ENCODE results near the gene DDX3X. TPM values are rescaled to one million over a fixed set of nuclear protein-coding genes. Genes with fewer than 3 reads are reported as not detected.

The DDX3X gene
- total and polyA plus RNA-seq, 9 of the 15 experiments (the other 6 are each of a cell fraction or from before 2014, with no cell fraction given): 51.3 to 232 (median 138) TPM

GRCh38 chrX:41335198-41335957 lies 1.4 kb downstream of the DDX3X start (continued):
- TF ChIP-seq ZKSCAN8 (CRISPR knock-in tag; IDR thresholded peaks at IDR 0.05): no peak
- no peak for TF ChIP-seq ZBTB40 (IDR thresholded peaks at IDR 0.05)
- no peak for TF ChIP-seq ZBTB40 (CRISPR knock-in tag; IDR thresholded peaks at IDR 0.05)
- no peak for TF ChIP-seq XRCC5 (IDR thresholded peaks at IDR 0.05; ENCODE audit: low read depth, low read length)
- no peak for TF ChIP-seq STAT5A (IDR thresholded peaks at IDR 0.05; ENCODE audit: borderline replicate concordance, low read length)
- TF ChIP-seq MXD1 (CRISPR knock-in tag; IDR thresholded peaks at IDR 0.05; ENCODE audit: borderline replicate concordance, poor library complexity, severe bottlenecking): no peak
- TF ChIP-seq POLR2AphosphoS5 (IDR thresholded peaks at IDR 0.05; ENCODE audit: control insufficient read depth, insufficient read depth, low read depth, low read length): 0 out of 2 replicates have a peak, but pooled peaks have one; percentile 37
- peak; percentile 61; the same call in 1 of the 2 replicates for TF ChIP-seq ZNF316 (IDR thresholded peaks at IDR 0.05)
- no peak for TF ChIP-seq TCF3 (CRISPR knock-in tag; IDR thresholded peaks at IDR 0.05)
- no peak for TF ChIP-seq ARID3A (IDR thresholded peaks at IDR 0.05; ENCODE audit: borderline replicate concordance, low read depth, low read length)
- peak; percentile 12; the same call in 1 of the 2 replicates for TF ChIP-seq MAFF (IDR thresholded peaks at IDR 0.05; ENCODE audit: low read length)
